Measurements from ENCODE around the gene GBX2.
A peak's percentile ranks its signal among the peaks of the same experiment; 100 is the strongest.

GBX2 gene

GRCh38 chr2:236193026-236193425, 24.8 kb upstream of the GBX2 start:
- ChIA-PET POLR2A (no interaction called here), CTCF (no interaction called here)
- TF ChIP-seq CTCF (IDR thresholded peaks at IDR 0.05; ENCODE audit: control extremely low read depth, extremely low read depth, low read depth, missing control alignments), result no peak
- DNase-seq (ENCODE audit: extremely low spot score), result no peak

GRCh38 chr2:236190674-236191073, 22.5 kb upstream of the GBX2 start:
- no peak for TF ChIP-seq CTCF (IDR thresholded peaks at IDR 0.05; ENCODE audit: control extremely low read depth, extremely low read depth, low read depth, missing control alignments)
- DNase-seq (ENCODE audit: extremely low spot score), result no peak
- ChIA-PET POLR2A (no interaction called here), CTCF (interaction anchor here (1.0 kb wide), 1 partner anchor 10 kb away, joined by 3 read pairs; no protein-coding TSS in a partner anchor)

GRCh38 chr2:236184701-236185100, 16.5 kb upstream of the GBX2 start:
- no peak for DNase-seq (ENCODE audit: extremely low spot score)
- ChIA-PET POLR2A (no interaction called here), CTCF (interaction anchor here (1.4 to 8.1 kb wide), 2 partner anchors 405 to 438 kb away, joined by 3 to 76 read pairs; no protein-coding TSS in a partner anchor)
- no peak for TF ChIP-seq CTCF (IDR thresholded peaks at IDR 0.05; ENCODE audit: control extremely low read depth, extremely low read depth, low read depth, missing control alignments)

GRCh38 chr2:236180831-236181453, 12.8 kb upstream of the GBX2 start:
- TF ChIP-seq CTCF (IDR thresholded peaks at IDR 0.05; ENCODE audit: control extremely low read depth, extremely low read depth, low read depth, missing control alignments), result peak; percentile 59
- ChIA-PET CTCF (interaction anchor here (0.7 to 8.1 kb wide), 16 partner anchors 10 to 484 kb away, joined by 3 to 76 read pairs (median 4); no protein-coding TSS in a partner anchor), POLR2A (no interaction called here)
- DNase-seq (ENCODE audit: extremely low spot score), result peak; percentile 61

GRCh38 chr2:236180076-236180816, 12.1 kb upstream of the GBX2 start:
- CTCF ChIA-PET, result interaction anchor here (1.0 to 8.1 kb wide), 12 partner anchors 9 to 484 kb away, joined by 3 to 76 read pairs (median 6); no protein-coding TSS in a partner anchor
- no peak for DNase-seq (ENCODE audit: extremely low spot score)
- TF ChIP-seq CTCF (IDR thresholded peaks at IDR 0.05; ENCODE audit: control extremely low read depth, extremely low read depth, low read depth, missing control alignments), result no peak
- POLR2A ChIA-PET, result no interaction called here

- TF ChIP-seq CTCF (IDR thresholded peaks at IDR 0.05; ENCODE audit: control extremely low read depth, extremely low read depth, low read depth, missing control alignments), result no peak
- ChIA-PET POLR2A (no interaction called here), CTCF (interaction anchor here (1.2 to 8.1 kb wide), 9 partner anchors 9 to 483 kb away, joined by 3 to 76 read pairs (median 5); no protein-coding TSS in a partner anchor)
- no peak for DNase-seq (ENCODE audit: extremely low spot score)
Observed at GRCh38 chr2:236179236-236180075, 11.3 kb upstream of the GBX2 start.
